MCF 10A (cell line): ENCODE measurements around the gene ZNF771. TPM values are rescaled to one million over a fixed set of nuclear protein-coding genes. Genes with fewer than 3 reads are reported as not detected.

Experiments used
- BruUV-seq: library from RNA; stranded (reverse); fragments of 400-500 nt; replicated peaks from 2 replicates; lab custom pipeline; 2021; lab: Mats Ljungman, UMichigan
- CTCF ChIA-PET: fragments of 300-600 bp; sonication (Branson Sonifier 250); formaldehyde crosslinking; extraction: SDS; loops from one replicate; lab custom pipeline; 2021; ENCODE audit warnings: antibody characterized with exemption, inconsistent platforms; lab: Yijun Ruan, JAX
- POLR2A ChIA-PET: fragments of 300-600, 350-650 bp; sonication (Branson Sonifier 250); formaldehyde crosslinking; extraction: SDS; loops from one replicate; lab custom pipeline; 2020; ENCODE audit warnings: antibody characterized with exemption, inconsistent platforms; lab: Yijun Ruan, JAX
- DNase-seq: peaks from one replicate; pipeline ENCODE4 v3.0.0-alpha.2; 2018; ENCODE audit not compliant: unreplicated experiment
- H3K27ac Mint-ChIP-seq: one replicate; pipeline ENCODE4 v1.8.0; 2022; ENCODE audit warnings: mild to moderate bottlenecking, low read depth, mixed read lengths; ENCODE audit not compliant: unreplicated experiment
- H3K27me3 Mint-ChIP-seq: one replicate; pipeline ENCODE4 v1.8.0; 2022; ENCODE audit warnings: mixed read lengths; ENCODE audit not compliant: insufficient read depth, unreplicated experiment
- H3K36me3 Mint-ChIP-seq: one replicate; pipeline ENCODE4 v1.8.0; 2022; ENCODE audit warnings: mild to moderate bottlenecking, moderate library complexity, mixed read lengths; ENCODE audit not compliant: insufficient read depth, unreplicated experiment
- H3K4me1 Mint-ChIP-seq: one replicate; pipeline ENCODE4 v1.8.0; 2022; ENCODE audit warnings: mixed read lengths; ENCODE audit not compliant: insufficient read depth, unreplicated experiment
- H3K4me3 Mint-ChIP-seq: one replicate; pipeline ENCODE4 v1.8.0; 2022; ENCODE audit warnings: mild to moderate bottlenecking, moderate library complexity, mixed read lengths; ENCODE audit not compliant: unreplicated experiment
- H3K9me3 Mint-ChIP-seq: one replicate; pipeline ENCODE4 v1.8.0; 2022; ENCODE audit warnings: mixed read lengths; ENCODE audit not compliant: unreplicated experiment
- intact Hi-C: fragments of 100-400 bp; cut with micrococcal nuclease; formaldehyde crosslinking; loops from 2 replicates; pipeline ENCODE4 v1.14.1; 2022
- total RNA-seq: library from RNA; stranded (reverse); gene quantifications from 2 replicates; pipeline ENCODE4 v1.2.3, GENCODE V29; 2022
- TF ChIP-seq, protein P1 (sequence below): fragments of 200-600 bp; IDR thresholded peaks from one replicate; pipeline ENCODE4 v1.8.0; 2022; ENCODE audit warnings: antibody characterized with exemption, mild to moderate bottlenecking; ENCODE audit not compliant: unreplicated experiment

Gene ZNF771
- total RNA-seq, 1 experiment from 2014 or later: 8.3 TPM

DNA sequence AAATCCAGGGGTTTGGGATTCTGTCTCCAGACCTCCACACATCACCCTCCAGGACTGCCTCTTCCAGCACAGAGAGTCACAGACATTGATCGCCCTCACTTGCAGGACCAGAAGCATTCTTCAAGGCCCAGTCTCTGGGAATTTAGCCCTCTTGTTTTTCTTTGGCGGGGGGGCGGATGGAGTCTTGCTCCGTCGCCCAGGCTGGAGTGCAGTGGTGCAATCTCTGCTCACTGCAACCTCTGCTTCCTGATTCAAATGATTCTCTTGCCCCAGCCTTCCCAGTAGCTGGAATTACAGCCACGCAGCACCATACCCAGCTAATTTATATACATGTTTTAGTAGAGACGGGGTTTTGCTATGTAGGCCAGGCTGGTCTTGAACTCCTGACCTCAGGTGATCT, 56.7 kb downstream of the ZNF771 start:
- TF ChIP-seq, protein P1, sequence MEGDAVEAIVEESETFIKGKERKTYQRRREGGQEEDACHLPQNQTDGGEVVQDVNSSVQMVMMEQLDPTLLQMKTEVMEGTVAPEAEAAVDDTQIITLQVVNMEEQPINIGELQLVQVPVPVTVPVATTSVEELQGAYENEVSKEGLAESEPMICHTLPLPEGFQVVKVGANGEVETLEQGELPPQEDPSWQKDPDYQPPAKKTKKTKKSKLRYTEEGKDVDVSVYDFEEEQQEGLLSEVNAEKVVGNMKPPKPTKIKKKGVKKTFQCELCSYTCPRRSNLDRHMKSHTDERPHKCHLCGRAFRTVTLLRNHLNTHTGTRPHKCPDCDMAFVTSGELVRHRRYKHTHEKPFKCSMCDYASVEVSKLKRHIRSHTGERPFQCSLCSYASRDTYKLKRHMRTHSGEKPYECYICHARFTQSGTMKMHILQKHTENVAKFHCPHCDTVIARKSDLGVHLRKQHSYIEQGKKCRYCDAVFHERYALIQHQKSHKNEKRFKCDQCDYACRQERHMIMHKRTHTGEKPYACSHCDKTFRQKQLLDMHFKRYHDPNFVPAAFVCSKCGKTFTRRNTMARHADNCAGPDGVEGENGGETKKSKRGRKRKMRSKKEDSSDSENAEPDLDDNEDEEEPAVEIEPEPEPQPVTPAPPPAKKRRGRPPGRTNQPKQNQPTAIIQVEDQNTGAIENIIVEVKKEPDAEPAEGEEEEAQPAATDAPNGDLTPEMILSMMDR: no peak
- no peaks in the 10 kb centered on the region for H3K36me3 Mint-ChIP-seq
- H3K4me3 Mint-ChIP-seq: no peak overlapping the region
- ChIA-PET POLR2A (interaction anchor here (0.6 kb wide), 1 partner anchor 16 kb away, joined by 5 read pairs; no protein-coding TSS in a partner anchor), CTCF (interaction anchor here (0.7 kb wide), 1 partner anchor 51 kb away, joined by 6 read pairs; no protein-coding TSS in a partner anchor)
- intact Hi-C loops: no loop called here
- no peak for DNase-seq
- H3K27ac Mint-ChIP-seq: no peak overlapping the region
- BruUV-seq: no TSS peak
- H3K4me1 Mint-ChIP-seq: no peaks in the 10 kb centered on the region
- no peaks in the 10 kb centered on the region for H3K27me3 Mint-ChIP-seq
- no peaks in the 10 kb centered on the region for H3K9me3 Mint-ChIP-seq

Other genes starting within 250 kb of the ZNF771 start
- gene CORO1A, start 224.0 kb upstream of the ZNF771 start, total RNA-seq: 0.83 and 1.9 TPM in 2 replicates
- 132 and 133 TPM in 2 replicates for gene BOLA2B, start 213.9 kb upstream of the ZNF771 start, total RNA-seq
- 21.4 and 37.1 TPM in 2 replicates for gene SLX1A, start 213.7 kb upstream of the ZNF771 start, total RNA-seq
- gene SULT1A3, start 208.4 kb upstream of the ZNF771 start, total RNA-seq: 13.4 TPM in 2 replicates
- 11.6 and 15.3 TPM in 2 replicates for gene NPIPB13, start 159.1 kb upstream of the ZNF771 start, total RNA-seq
- 48.4 and 58.9 TPM in 2 replicates for gene CD2BP2, start 52.3 kb upstream of the ZNF771 start, total RNA-seq
- gene TBC1D10B, start 37.1 kb upstream of the ZNF771 start, total RNA-seq: 46.5 and 48.0 TPM in 2 replicates
- gene MYL11, start 32.8 kb upstream of the ZNF771 start, total RNA-seq: 1.2 and 1.6 TPM in 2 replicates
- gene SEPTIN1, start 25.0 kb upstream of the ZNF771 start, total RNA-seq: 1.3 and 1.7 TPM in 2 replicates
- 11.0 and 12.4 TPM in 2 replicates for gene ZNF48, start 12.2 kb upstream of the ZNF771 start, total RNA-seq
- 29.1 and 42.4 TPM in 2 replicates for gene DCTPP1, start 22.4 kb downstream of the ZNF771 start, total RNA-seq
- 51.9 and 73.3 TPM in 2 replicates for gene SEPHS2, start 38.3 kb downstream of the ZNF771 start, total RNA-seq
- gene ITGAL, start 65.1 kb downstream of the ZNF771 start, total RNA-seq: not detected in 2 replicates
- gene ZNF768, start 119.0 kb downstream of the ZNF771 start, total RNA-seq: 38.6 and 39.3 TPM in 2 replicates
- 13.7 TPM in 2 replicates for gene ZNF747, start 127.3 kb downstream of the ZNF771 start, total RNA-seq
- gene ZNF764, start 150.8 kb downstream of the ZNF771 start, total RNA-seq: 8.3 and 10.6 TPM in 2 replicates
- gene ZNF688, start 164.1 kb downstream of the ZNF771 start, total RNA-seq: 9.0 and 11.6 TPM in 2 replicates
- 12.8 and 16.3 TPM in 2 replicates for gene ZNF785, start 178.1 kb downstream of the ZNF771 start, total RNA-seq
- 4.5 and 6.1 TPM in 2 replicates for gene ZNF689, start 202.8 kb downstream of the ZNF771 start, total RNA-seq
- gene PRR14, start 243.4 kb downstream of the ZNF771 start, total RNA-seq: 39.4 and 41.4 TPM in 2 replicates